GM19351 (cell line): Measurements from ENCODE around the gene REXO5.

Experiments
- ATAC-seq: cut with Tn5 transposase; IDR thresholded peaks from one replicate; pipeline ENCODE4 v1.9.1; 2021; ENCODE audit warnings: mild to moderate bottlenecking, moderate library complexity; ENCODE audit not compliant: unreplicated experiment

Gene REXO5

DNA sequence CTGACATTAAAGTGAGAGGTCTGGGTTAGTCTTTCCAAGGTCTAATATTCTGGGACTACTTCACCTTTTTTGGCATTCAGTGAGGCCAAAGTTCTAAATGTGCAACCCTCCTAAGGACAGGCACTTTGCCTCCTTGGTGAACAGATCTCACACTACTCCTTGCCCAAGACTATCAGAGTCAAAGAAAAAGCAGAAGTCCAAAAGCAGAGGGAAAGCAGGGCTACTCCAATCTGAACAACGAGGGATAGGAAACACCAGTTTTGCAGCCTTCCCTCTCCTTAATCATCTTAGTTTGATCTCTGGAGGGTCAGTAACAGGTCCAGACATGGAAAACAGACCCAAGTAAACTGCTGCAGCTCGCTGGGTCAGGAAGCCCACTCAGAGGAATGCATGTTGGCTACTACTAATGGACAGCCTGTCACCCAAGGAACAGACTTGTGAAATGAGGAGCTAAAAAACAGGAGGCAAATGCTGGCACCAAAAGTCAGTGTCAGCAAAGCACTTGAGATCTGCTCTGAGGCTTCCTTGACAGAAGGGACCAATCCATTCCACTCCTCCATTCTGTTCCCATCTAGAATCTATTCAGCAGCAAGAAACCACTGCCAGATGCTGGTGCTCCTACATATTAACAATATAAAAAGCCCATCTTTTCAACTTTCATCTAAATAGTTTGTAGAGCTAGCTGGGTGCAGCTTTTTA lies 63.9 kb downstream of the REXO5 start:
- no peak for ATAC-seq

GRCh38 chr16:20871258-20871657 lies 64.9 kb downstream of the REXO5 start:
- no peak for ATAC-seq

GRCh38 chr16:20871941-20872815 lies 65.9 kb downstream of the REXO5 start:
- no peak for ATAC-seq

DNA sequence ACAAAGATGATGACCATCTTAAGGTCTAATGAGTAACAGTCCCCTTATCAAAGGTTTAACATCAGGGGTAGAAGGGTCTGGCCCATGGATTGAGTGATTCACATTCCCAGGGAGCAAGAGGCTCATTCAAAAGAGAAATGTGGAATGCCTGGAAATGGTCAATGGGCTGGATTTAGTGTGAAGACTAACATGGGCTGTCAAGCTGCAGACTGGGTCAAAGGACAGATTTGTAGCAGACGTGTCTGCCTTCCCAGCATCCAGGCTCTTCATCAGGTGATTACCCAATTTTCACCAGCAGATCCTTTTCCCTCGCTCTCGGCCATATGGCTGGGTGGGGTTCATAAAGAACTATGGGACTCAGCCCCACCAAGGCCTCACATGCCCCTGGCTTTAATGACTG lies 67.0 kb downstream of the REXO5 start:
- ATAC-seq: no peak

GRCh38 chr16:20874088-20874581 lies 67.8 kb downstream of the REXO5 start:
- no peak for ATAC-seq

DNA sequence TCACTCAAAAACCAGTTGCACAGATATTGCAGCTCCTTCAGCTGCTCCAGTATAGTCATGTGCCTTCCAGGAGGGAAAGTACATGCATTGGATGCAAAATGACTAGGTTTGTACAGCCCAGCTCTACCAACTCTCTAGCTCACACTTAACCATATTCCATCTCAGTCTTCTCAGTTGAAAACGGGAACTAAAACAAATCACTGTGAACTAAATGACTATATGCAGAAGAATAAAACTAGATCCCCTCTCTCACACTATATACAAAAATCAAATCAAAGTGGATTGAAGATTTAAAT lies 69.0 kb downstream of the REXO5 start:
- no peak for ATAC-seq

- ATAC-seq: no peak
These were observed 72.4 kb downstream of the REXO5 start for GRCh38 chr16:20878682-20879147.

GRCh38 chr16:20879175-20880040 lies 73.1 kb downstream of the REXO5 start:
- no peak for ATAC-seq

DNA sequence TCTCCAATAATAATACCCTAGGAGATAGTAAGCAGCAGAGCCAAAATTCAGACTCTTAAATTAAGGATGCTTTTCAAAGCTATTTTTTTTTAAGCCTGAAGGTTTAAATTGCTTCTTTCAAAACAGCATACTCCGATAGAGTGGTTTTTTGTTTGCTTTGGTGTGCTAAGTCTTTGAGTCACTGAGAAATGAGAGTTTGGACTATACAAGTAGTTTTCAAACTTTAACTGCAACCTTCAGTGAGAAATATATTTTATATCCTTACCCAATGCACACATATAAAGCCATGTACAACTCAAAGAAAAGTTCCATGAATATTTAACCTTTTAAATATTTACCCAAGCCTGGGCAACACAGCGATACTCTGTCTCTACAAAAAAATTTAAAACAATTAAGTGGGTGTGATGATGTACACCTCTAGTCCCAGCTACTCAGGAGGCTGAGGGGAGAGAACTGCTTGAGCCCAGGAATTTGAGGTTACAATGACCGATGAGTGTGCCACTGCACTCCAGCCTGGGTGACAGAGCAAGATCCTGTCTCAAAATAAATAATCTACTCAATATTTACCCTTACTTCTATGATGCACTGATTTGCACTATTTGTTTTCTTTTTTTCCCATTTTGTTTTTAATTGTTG lies 74.7 kb downstream of the REXO5 start:
- ATAC-seq: no peak

- no peak for ATAC-seq
These were observed 75.2 kb downstream of the REXO5 start for GRCh38 chr16:20881503-20881878.

DNA sequence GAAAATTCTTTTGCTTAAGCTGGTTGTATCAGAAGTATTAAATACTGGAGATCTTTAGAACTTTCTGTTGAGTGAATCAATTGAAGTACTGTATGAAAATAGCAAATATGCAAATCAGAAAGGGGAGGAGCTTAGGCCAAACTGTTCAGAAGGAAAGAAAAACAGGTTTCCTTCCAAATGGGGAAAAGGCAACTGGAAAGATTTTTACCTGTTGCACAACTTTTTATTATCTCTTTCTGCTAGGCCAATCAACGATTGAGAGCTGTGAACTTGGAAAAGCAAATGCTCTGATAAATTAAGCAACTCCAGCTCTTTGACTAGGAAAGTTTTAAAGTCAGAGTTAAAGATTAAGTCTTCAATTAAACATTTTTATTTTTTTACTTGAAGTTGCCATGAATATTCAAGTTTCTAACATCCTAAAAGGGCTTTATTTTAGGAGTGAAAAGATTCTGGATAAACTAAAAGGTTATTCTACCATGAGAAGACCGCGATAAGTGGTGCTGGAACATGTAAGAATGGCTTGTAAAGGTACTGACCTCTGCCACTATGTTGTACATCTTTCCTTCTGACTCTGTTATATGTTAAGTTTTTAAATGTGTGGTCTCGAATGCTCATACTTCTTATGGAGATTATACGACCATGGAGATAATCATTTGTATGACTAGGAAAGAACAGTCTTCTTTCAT lies 77.4 kb downstream of the REXO5 start:
- no peak for ATAC-seq

DNA sequence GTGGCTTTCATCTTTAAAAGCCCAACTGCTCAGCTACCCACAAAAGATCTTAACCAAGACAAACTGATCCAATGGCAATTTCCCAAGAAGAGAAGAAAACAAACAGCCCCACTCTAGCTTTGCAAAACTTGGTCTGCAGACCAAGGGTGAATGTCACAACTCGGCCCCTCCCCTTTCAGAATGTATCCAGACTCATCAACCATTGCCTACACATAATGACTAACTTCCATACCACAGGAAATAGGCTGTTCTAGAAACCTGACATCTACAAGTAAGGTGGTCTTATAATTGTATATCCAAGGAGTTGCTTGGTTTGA lies 77.9 kb downstream of the REXO5 start:
- ATAC-seq: no peak

- no peak for ATAC-seq
These were observed 80.0 kb downstream of the REXO5 start for GRCh38 chr16:20886320-20886719.

DNA sequence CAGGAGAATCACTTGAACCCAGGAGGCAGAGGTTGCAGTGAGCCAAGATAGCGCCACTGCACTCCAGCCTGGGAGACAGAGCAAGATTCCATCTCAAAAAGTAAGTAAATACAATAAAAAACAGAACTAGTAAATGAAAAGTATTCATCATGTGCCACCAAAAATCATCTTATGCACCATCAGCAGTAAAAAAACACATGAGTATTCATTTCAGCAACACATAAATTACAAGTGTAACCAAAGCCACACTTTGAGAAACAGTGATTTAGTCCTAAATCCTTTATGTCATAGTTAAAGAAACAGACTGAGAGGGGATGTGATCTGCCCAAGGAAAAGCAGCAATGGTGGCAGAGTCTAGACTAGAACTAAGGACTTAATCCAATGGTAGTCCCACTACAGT lies 80.9 kb downstream of the REXO5 start:
- ATAC-seq: no peak

- no peak for ATAC-seq
These were observed 83.4 kb downstream of the REXO5 start for GRCh38 chr16:20889625-20890275.

DNA sequence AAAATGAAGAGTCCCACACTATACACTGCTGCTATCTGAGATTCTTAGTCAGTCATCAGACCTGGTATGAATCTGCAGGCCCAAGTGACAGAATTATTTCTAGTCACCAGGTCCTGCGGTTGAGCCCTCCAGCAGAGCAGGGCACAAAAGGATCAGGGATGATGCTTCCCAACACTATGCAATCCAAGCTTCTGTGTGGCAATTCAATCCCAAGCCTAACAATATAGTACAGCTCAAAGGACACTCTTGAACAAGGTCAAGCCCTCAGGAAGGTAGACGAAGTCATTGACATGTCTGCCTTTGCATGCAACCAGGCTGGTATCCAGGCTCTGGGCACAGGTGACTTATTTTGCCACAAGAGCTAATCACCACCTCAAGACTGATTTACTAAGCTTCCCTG lies 88.1 kb downstream of the REXO5 start:
- no peak for ATAC-seq

DNA sequence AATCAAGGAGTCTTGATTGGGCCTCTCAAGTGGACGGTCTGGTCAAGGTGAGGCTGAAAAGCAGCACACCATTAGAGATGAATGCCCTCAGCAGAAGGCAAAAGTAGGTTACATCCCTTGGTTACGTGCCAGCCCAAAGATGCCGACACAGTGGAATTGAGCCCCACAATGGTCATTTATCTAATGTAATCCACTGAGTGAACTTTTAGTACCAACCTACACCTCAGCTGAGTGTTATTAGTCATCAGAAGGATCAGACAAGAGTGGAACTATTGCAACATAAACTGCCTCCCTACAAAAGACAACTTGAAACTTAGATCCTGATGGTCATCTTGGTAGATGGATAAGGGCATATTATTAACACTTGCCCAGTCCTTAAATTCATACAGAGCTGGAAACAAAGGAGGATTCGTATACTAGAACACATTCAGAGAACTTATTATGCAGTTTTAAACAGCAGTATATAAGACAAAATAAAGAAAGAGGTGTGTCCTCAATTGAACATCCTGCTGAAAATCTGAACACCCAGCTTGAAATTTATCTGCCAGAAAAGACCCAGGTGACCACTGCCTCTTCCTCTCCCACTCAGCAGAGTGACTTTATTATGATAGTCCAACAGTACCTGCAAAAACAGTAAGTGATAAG lies 91.0 kb downstream of the REXO5 start:
- no peak for ATAC-seq

DNA sequence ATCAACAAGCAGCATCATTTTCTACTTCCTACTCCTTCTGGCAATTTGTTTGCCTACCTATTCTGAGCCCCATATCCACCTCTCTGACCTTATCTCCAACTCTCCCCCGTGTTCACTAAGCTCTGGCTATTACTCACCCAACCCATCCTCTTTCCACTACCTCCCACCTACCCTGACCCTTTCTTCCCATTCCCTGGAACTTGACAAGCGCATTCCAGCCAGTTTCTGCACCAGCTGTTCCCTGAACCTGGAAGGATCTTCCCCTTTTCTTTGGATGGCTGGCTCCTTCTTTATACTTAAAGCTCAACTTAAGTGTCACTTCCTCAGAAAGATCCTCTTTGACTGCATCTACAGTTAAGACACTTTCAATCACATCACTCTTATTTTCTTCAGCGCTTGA lies 91.6 kb downstream of the REXO5 start:
- no peak for ATAC-seq

- no peak for ATAC-seq
These were observed 92.7 kb downstream of the REXO5 start for GRCh38 chr16:20899071-20899470.
